ENCODE data around the gene MRPL36. TPM values are rescaled to one million over a fixed set of nuclear protein-coding genes. Genes with fewer than 3 reads are reported as not detected.
"Not testable (repeated sequence)": the region's sequence is repeated elsewhere in the genome, so short reads cannot be mapped to it uniquely, and the experiment has no call there.

Gene MRPL36
- total RNA-seq, 2 experiments from 2014 or later, result 47.1 to 51.2 TPM

GRCh38 chr5:1792842-1793266, 6.8 kb downstream of the MRPL36 start:
- POLR2A ChIA-PET, result interaction anchor here (1.1 to 3.9 kb wide), 7 partner anchors 8 to 68 kb away, joined by 3 to 29 read pairs (median 4); partner anchors contain the start of genes MRPL36 and NDUFS6
- H3K4me3 Mint-ChIP-seq, result peak overlapping the region; percentile 81
- H3K4me1 Mint-ChIP-seq, result peaks cover 58% of the 10 kb centered on the region
- no peaks in the 10 kb centered on the region for H3K27me3 Mint-ChIP-seq
- H3K27ac Mint-ChIP-seq, result peak overlapping the region; percentile 97
- ATAC-seq (ENCODE audit: low read depth), result peak; percentile 97
- no peaks in the 10 kb centered on the region for H3K9me3 Mint-ChIP-seq
- H3K36me3 Mint-ChIP-seq, result peaks cover 12% of the 10 kb centered on the region
- DNase-seq, result peak; percentile 71

GRCh38 chr5:1791176-1791575, 8.5 kb downstream of the MRPL36 start:
- Mint-ChIP-seq H3K27ac (peak overlapping the region; percentile 34), H3K4me3 (no peak overlapping the region), H3K4me1 (peaks cover 52% of the 10 kb centered on the region), H3K27me3 (no peaks in the 10 kb centered on the region), H3K9me3 (no peaks in the 10 kb centered on the region), H3K36me3 (peaks cover 5% of the 10 kb centered on the region)
- DNase-seq, result no peak
- no peak for ATAC-seq (ENCODE audit: low read depth)
- POLR2A ChIA-PET, result interaction anchor here (1.1 to 3.9 kb wide), 2 partner anchors 8 to 9 kb away, joined by 3 to 29 read pairs; partner anchors contain the start of genes MRPL36 and NDUFS6

GRCh38 chr5:1789834-1790471, 9.7 kb downstream of the MRPL36 start:
- Mint-ChIP-seq H3K4me1 (peaks cover 54% of the 10 kb centered on the region), H3K27me3 (no peaks in the 10 kb centered on the region), H3K36me3 (peaks cover 3% of the 10 kb centered on the region), H3K9me3 (no peaks in the 10 kb centered on the region), H3K4me3 (peak overlapping the region; percentile 28), H3K27ac (peak overlapping the region; percentile 70)
- no peak for DNase-seq
- no peak for ATAC-seq (ENCODE audit: low read depth)
- POLR2A ChIA-PET, result interaction anchor here (1.1 to 3.9 kb wide), 2 partner anchors 9 to 11 kb away, joined by 3 to 29 read pairs; partner anchors contain the start of genes MRPL36 and NDUFS6

- not testable (repeated sequence) for ATAC-seq (ENCODE audit: low read depth); H3K27me3 Mint-ChIP-seq; H3K36me3 Mint-ChIP-seq; DNase-seq; H3K9me3 Mint-ChIP-seq
- Mint-ChIP-seq H3K4me3 (peak overlapping the region; percentile 28), H3K4me1 (peaks cover 57% of the 10 kb centered on the region), H3K27ac (peak overlapping the region; percentile 70)
- POLR2A ChIA-PET, result interaction anchor here (3.9 kb wide), 1 partner anchor 11 kb away, joined by 29 read pairs; the partner anchor contains the start of genes MRPL36 and NDUFS6
Observed at GRCh38 chr5:1789438-1789833, 10.2 kb downstream of the MRPL36 start.

GRCh38 chr5:1788828-1789227, 10.8 kb downstream of the MRPL36 start:
- H3K9me3 Mint-ChIP-seq, result no peaks in the 10 kb centered on the region
- POLR2A ChIA-PET, result interaction anchor here (0.9 kb wide), 1 partner anchor 12 kb away, joined by 4 read pairs; no protein-coding TSS in a partner anchor
- peaks cover 56% of the 10 kb centered on the region for H3K4me1 Mint-ChIP-seq
- no peaks in the 10 kb centered on the region for H3K27me3 Mint-ChIP-seq
- DNase-seq, result peak; percentile 14
- no peak for ATAC-seq (ENCODE audit: low read depth)
- H3K27ac Mint-ChIP-seq, result no peak overlapping the region
- H3K4me3 Mint-ChIP-seq, result no peak overlapping the region
- peaks cover 3% of the 10 kb centered on the region for H3K36me3 Mint-ChIP-seq

- Mint-ChIP-seq H3K27me3 (peaks cover 5% of the 10 kb centered on the region), H3K9me3 (no peaks in the 10 kb centered on the region), H3K4me1 (peaks cover 54% of the 10 kb centered on the region), H3K4me3 (no peak overlapping the region), H3K36me3 (peaks cover 3% of the 10 kb centered on the region), H3K27ac (no peak overlapping the region)
- no peak for DNase-seq
- no peak for ATAC-seq (ENCODE audit: low read depth)
- POLR2A ChIA-PET, result interaction anchor here (0.9 kb wide), 1 partner anchor 12 kb away, joined by 4 read pairs; no protein-coding TSS in a partner anchor
Observed at GRCh38 chr5:1788200-1788599, 11.4 kb downstream of the MRPL36 start.

- POLR2A ChIA-PET, result no interaction called here
- peaks cover 9% of the 10 kb centered on the region for H3K27me3 Mint-ChIP-seq
- DNase-seq (peak; percentile 28), ATAC-seq (ENCODE audit: low read depth) (no peak)
- no peaks in the 10 kb centered on the region for H3K36me3 Mint-ChIP-seq
- H3K4me3 Mint-ChIP-seq, result no peak overlapping the region
- H3K4me1 Mint-ChIP-seq, result peaks cover 52% of the 10 kb centered on the region
- no peaks in the 10 kb centered on the region for H3K9me3 Mint-ChIP-seq
- peak overlapping the region; percentile 9 for H3K27ac Mint-ChIP-seq
Observed at GRCh38 chr5:1787472-1788047, 12.1 kb downstream of the MRPL36 start.

GRCh38 chr5:1786621-1787471, 12.8 kb downstream of the MRPL36 start:
- peaks cover 13% of the 10 kb centered on the region for H3K27me3 Mint-ChIP-seq
- H3K4me3 Mint-ChIP-seq, result no peak overlapping the region
- H3K9me3 Mint-ChIP-seq, result no peaks in the 10 kb centered on the region
- peaks cover 49% of the 10 kb centered on the region for H3K4me1 Mint-ChIP-seq
- ATAC-seq (ENCODE audit: low read depth) (no peak), DNase-seq (peak; percentile 20)
- H3K27ac Mint-ChIP-seq, result no peak overlapping the region
- POLR2A ChIA-PET, result no interaction called here
- no peaks in the 10 kb centered on the region for H3K36me3 Mint-ChIP-seq

GRCh38 chr5:1785984-1786383, 13.7 kb downstream of the MRPL36 start:
- no peak overlapping the region for H3K27ac Mint-ChIP-seq
- H3K4me1 Mint-ChIP-seq, result peaks cover 43% of the 10 kb centered on the region
- ATAC-seq (ENCODE audit: low read depth) (no peak), DNase-seq (no peak)
- no peak overlapping the region for H3K4me3 Mint-ChIP-seq
- H3K9me3 Mint-ChIP-seq, result no peaks in the 10 kb centered on the region
- POLR2A ChIA-PET, result no interaction called here
- peaks cover 13% of the 10 kb centered on the region for H3K27me3 Mint-ChIP-seq
- H3K36me3 Mint-ChIP-seq, result no peaks in the 10 kb centered on the region

- POLR2A ChIA-PET, result interaction anchor here (1.0 to 1.4 kb wide), 2 partner anchors 8 to 16 kb away, joined by 3 to 5 read pairs; partner anchors contain the start of gene NDUFS6
- H3K27me3 Mint-ChIP-seq, result peaks cover 13% of the 10 kb centered on the region
- no peak overlapping the region for H3K4me3 Mint-ChIP-seq
- peak; percentile 73 for ATAC-seq (ENCODE audit: low read depth)
- peak overlapping the region; percentile 51 for H3K27ac Mint-ChIP-seq
- DNase-seq, result peak; percentile 33
- H3K9me3 Mint-ChIP-seq, result no peaks in the 10 kb centered on the region
- no peaks in the 10 kb centered on the region for H3K36me3 Mint-ChIP-seq
- peaks cover 37% of the 10 kb centered on the region for H3K4me1 Mint-ChIP-seq
Observed at GRCh38 chr5:1785062-1785461, 14.6 kb downstream of the MRPL36 start.

GRCh38 chr5:1784197-1785050, 15.2 kb downstream of the MRPL36 start:
- no peak for DNase-seq
- H3K27ac Mint-ChIP-seq, result peak overlapping the region; percentile 51
- peaks cover 32% of the 10 kb centered on the region for H3K4me1 Mint-ChIP-seq
- H3K27me3 Mint-ChIP-seq, result peaks cover 13% of the 10 kb centered on the region
- H3K4me3 Mint-ChIP-seq, result no peak overlapping the region
- H3K9me3 Mint-ChIP-seq, result no peaks in the 10 kb centered on the region
- H3K36me3 Mint-ChIP-seq, result no peaks in the 10 kb centered on the region
- no peak for ATAC-seq (ENCODE audit: low read depth)
- POLR2A ChIA-PET, result interaction anchor here (1.0 to 1.4 kb wide), 2 partner anchors 9 to 16 kb away, joined by 3 to 5 read pairs; partner anchors contain the start of gene NDUFS6

- Mint-ChIP-seq H3K9me3 (no peaks in the 10 kb centered on the region), H3K4me1 (peaks cover 24% of the 10 kb centered on the region), H3K27me3 (peaks cover 13% of the 10 kb centered on the region), H3K4me3 (no peak overlapping the region), H3K36me3 (no peaks in the 10 kb centered on the region), H3K27ac (no peak overlapping the region)
- POLR2A ChIA-PET, result no interaction called here
- peak; percentile 29 for DNase-seq
- no peak for ATAC-seq (ENCODE audit: low read depth)
Observed at GRCh38 chr5:1783216-1783554, 16.5 kb downstream of the MRPL36 start.
